ENCODE results near the gene SLC7A6OS.

- no peak for TF ChIP-seq TAF1 (IDR thresholded peaks at IDR 0.05; ENCODE audit: low read depth)
- TF ChIP-seq ZBTB7A (IDR thresholded peaks at IDR 0.05; ENCODE audit: low read depth), result no peak
- TF ChIP-seq YY1 (IDR thresholded peaks at IDR 0.05; ENCODE audit: low read depth), result no peak
- TF ChIP-seq EGR1 (IDR thresholded peaks at IDR 0.05), result no peak
Observed at GRCh38 chr16:68346892-68347480, 36.2 kb upstream of the SLC7A6OS start.

All from Ishikawa (cell line).